HG03103 (cell line): ENCODE measurements around the gene KCNMA1.

ENCODE experiments used
- ATAC-seq: cut with Tn5 transposase; IDR thresholded peaks from one replicate; pipeline ENCODE4 v1.9.1; 2021; ENCODE audit warnings: low read depth; ENCODE audit not compliant: unreplicated experiment

The KCNMA1 gene

GRCh38 chr10:77467422-77467963 lies 170.1 kb downstream of the KCNMA1 start:
- ATAC-seq, result no peak

- no peak for ATAC-seq
Observed at GRCh38 chr10:77463967-77464745, 173.5 kb downstream of the KCNMA1 start.

GRCh38 chr10:77463499-77463898 lies 174.1 kb downstream of the KCNMA1 start:
- ATAC-seq, result no peak

- no peak for ATAC-seq
Observed at GRCh38 chr10:77461636-77462296, 175.8 kb downstream of the KCNMA1 start.

- no peak for ATAC-seq
Observed at GRCh38 chr10:77459905-77460304, 177.7 kb downstream of the KCNMA1 start.

- ATAC-seq, result no peak
Observed at GRCh38 chr10:77458986-77459590, 178.5 kb downstream of the KCNMA1 start.

- no peak for ATAC-seq
Observed at GRCh38 chr10:77457721-77458120, 179.9 kb downstream of the KCNMA1 start.

GRCh38 chr10:77457266-77457665 lies 180.3 kb downstream of the KCNMA1 start:
- ATAC-seq, result no peak

- no peak for ATAC-seq
Observed at GRCh38 chr10:77456414-77456813, 181.2 kb downstream of the KCNMA1 start.

GRCh38 chr10:77455561-77455960 lies 182.0 kb downstream of the KCNMA1 start:
- no peak for ATAC-seq

- ATAC-seq, result no peak
Observed at GRCh38 chr10:77452952-77453564, 184.6 kb downstream of the KCNMA1 start.

GRCh38 chr10:77451886-77452285 lies 185.7 kb downstream of the KCNMA1 start:
- ATAC-seq, result no peak

GRCh38 chr10:77448226-77448625 lies 189.4 kb downstream of the KCNMA1 start:
- no peak for ATAC-seq

- no peak for ATAC-seq
Observed at GRCh38 chr10:77446700-77447099, 190.9 kb downstream of the KCNMA1 start.

GRCh38 chr10:77445547-77445946 lies 192.1 kb downstream of the KCNMA1 start:
- no peak for ATAC-seq

GRCh38 chr10:77444041-77444440 lies 193.6 kb downstream of the KCNMA1 start:
- ATAC-seq, result no peak

GRCh38 chr10:77442699-77443189 lies 194.9 kb downstream of the KCNMA1 start:
- no peak for ATAC-seq

- no peak for ATAC-seq
Observed at GRCh38 chr10:77441353-77442166, 196.0 kb downstream of the KCNMA1 start.

- ATAC-seq, result no peak
Observed at GRCh38 chr10:77436257-77436975, 201.2 kb downstream of the KCNMA1 start.
